HepG2 (cell line): ENCODE measurements around the gene PRR19. TPM values are rescaled to one million over a fixed set of nuclear protein-coding genes. Genes with fewer than 3 reads are reported as not detected.

Experiments used
- ATAC-seq: fragments of 200-7000 bp; cut with Tn5 transposase; 3 replicates; pipeline ENCODE4 v1.9.1; 2020; ENCODE audit warnings: mild to moderate bottlenecking, moderate library complexity
- BruUV-seq: library from RNA; stranded (reverse); fragments of 400-500 nt; replicated peaks from 2 replicates; lab custom pipeline; 2021; lab: Mats Ljungman, UMichigan
- CTCF ChIA-PET: fragments of 300-600 bp; formaldehyde crosslinking; extraction: SDS; loops from one replicate; lab custom pipeline; 2021; ENCODE audit warnings: low total read pairs, inconsistent platforms, low intra/inter-chr PET ratio; lab: Yijun Ruan, JAX
- POLR2A ChIA-PET: fragments of 350-600 bp; sonication (Branson Sonifier 250); formaldehyde crosslinking; loops from one replicate; lab custom pipeline; 2020; ENCODE audit warnings: antibody characterized with exemption, inconsistent platforms; lab: Yijun Ruan, JAX
- DNase-seq: peaks from one replicate; pipeline ENCODE4 v3.0.0-alpha.2; 2015; ENCODE audit warnings: low spot score
- FAIRE-seq: peaks from 3 replicates; lab custom pipeline; 2011; peaks lifted over from hg19 to GRCh38; lab: Jason Lieb, UNC
- H2AFZ ChIP-seq: one replicate; pipeline ENCODE4 v1.6.1; 2011; ENCODE audit warnings: low read length, inconsistent platforms
- H3K27ac ChIP-seq: fragments of 300-600 bp; 3 replicates; pipeline ENCODE4 v1.8.0; 2011; ENCODE audit warnings: mixed run types, mild to moderate bottlenecking, mixed read lengths, low read length, inconsistent platforms; ENCODE audit not compliant: insufficient read depth; ENCODE audit errors: extremely low read length
- H3K27me3 ChIP-seq, 2 experiments: fragments of 200-600 bp in 1 of 2; 2 replicates in 1 of 2; 3 replicates in 1 of 2; pipeline versions ENCODE4 v1.6.0 to v1.8.0; 2011; ENCODE audit warnings: low read length in 2 of 2, mild to moderate bottlenecking in 2 of 2, moderate library complexity in 2 of 2, inconsistent platforms in 1 of 2; ENCODE audit not compliant: insufficient read depth in 2 of 2, control insufficient read depth in 1 of 2
- H3K36me3 ChIP-seq, 2 experiments: fragments of 200-600 bp in 1 of 2; replicated peaks in 1 of 2; 2 replicates in 1 of 2; 3 replicates in 1 of 2; pipeline versions ENCODE4 v1.5.1 to v1.8.0; 2011; ENCODE audit warnings: low read length in 2 of 2, inconsistent platforms in 1 of 2; ENCODE audit not compliant: insufficient read depth in 2 of 2, control insufficient read depth in 1 of 2
- H3K4me1 ChIP-seq: 2 replicates; pipeline ENCODE4 v1.5.1; 2012; ENCODE audit warnings: low read length, inconsistent platforms; ENCODE audit not compliant: insufficient read depth
- H3K4me2 ChIP-seq: 2 replicates; pipeline ENCODE4 v1.6.0; 2011; ENCODE audit warnings: low read depth, low read length, inconsistent platforms
- H3K4me3 ChIP-seq, 3 experiments: fragments of 200-600 bp in 1 of 3; sonication (generic), shearing (Covaris generic) in 1 of 3; replicated peaks in 1 of 3; 2 replicates each; pipeline ENCODE4 v1.5.1; 2011 to 2016; ENCODE audit warnings: low read length in 3 of 3, inconsistent platforms in 2 of 3, low read depth in 2 of 3, mild to moderate bottlenecking in 2 of 3, control low read depth in 1 of 3, mixed read lengths in 1 of 3; ENCODE audit not compliant: insufficient read depth in 1 of 3
- H3K79me2 ChIP-seq: one replicate; pipeline ENCODE4 v1.6.1; 2011; ENCODE audit warnings: low read length, inconsistent platforms; ENCODE audit not compliant: insufficient read depth
- H3K9ac ChIP-seq: 2 replicates; pipeline ENCODE4 v1.6.0; 2011; ENCODE audit warnings: mild to moderate bottlenecking, low read depth, low read length, inconsistent platforms; ENCODE audit not compliant: insufficient read depth
- H3K9me3 ChIP-seq: 2 replicates; pipeline ENCODE4 v1.5.1; 2012; ENCODE audit warnings: mild to moderate bottlenecking, low read length
- H4K20me1 ChIP-seq: 2 replicates; pipeline ENCODE4 v1.6.0; 2011; ENCODE audit warnings: inconsistent platforms, mild to moderate bottlenecking, low read length, moderate library complexity; ENCODE audit not compliant: insufficient read depth
- KLF11 ChIP-seq: IDR thresholded peaks from 2 replicates; pipeline ENCODE4 v1.6.1; 2016; ENCODE audit warnings: missing compliant biosample characterization
- NR2F1 ChIP-seq, 2 experiments: fragments of 450-650 bp in 1 of 2; formaldehyde crosslinking in 1 of 2; IDR thresholded peaks; 2 replicates each; pipeline versions ENCODE4 v1.5.0 to v1.6.1; 2016 to 2020; ENCODE audit warnings: mild to moderate bottlenecking in 1 of 2, missing compliant biosample characterization in 1 of 2, missing genetic modification reagents in 1 of 2, moderate library complexity in 1 of 2
- NR2F6 ChIP-seq, 2 experiments: IDR thresholded peaks; 2 replicates each; pipeline ENCODE4 v1.6.1; 2016; ENCODE audit warnings: antibody characterized with exemption in 1 of 2, mild to moderate bottlenecking in 1 of 2
- PRDM15 ChIP-seq: sonication (generic); formaldehyde crosslinking; IDR thresholded peaks from 2 replicates; pipeline ENCODE4 v1.4.0; 2020; ENCODE audit warnings: missing genetic modification reagents
- RARA ChIP-seq: IDR thresholded peaks from 2 replicates; pipeline ENCODE4 v1.6.1; 2016; ENCODE audit warnings: missing genetic modification reagents, missing compliant biosample characterization
- RNF2 ChIP-seq: fragments of 450-650 bp; conservative IDR thresholded peaks from 2 replicates; pipeline ENCODE4 v1.6.1; 2016; ENCODE audit warnings: low read depth
- ZBTB8A ChIP-seq: sonication (generic); formaldehyde crosslinking; IDR thresholded peaks from 2 replicates; pipeline ENCODE4 v1.4.0; 2020; ENCODE audit warnings: mild to moderate bottlenecking, low read depth, missing genetic modification reagents, borderline replicate concordance
- ZNF101 ChIP-seq: sonication (generic); formaldehyde crosslinking; IDR thresholded peaks from 2 replicates; pipeline ENCODE4 v1.4.0; 2020; ENCODE audit warnings: mild to moderate bottlenecking, low read depth, missing genetic modification reagents, borderline replicate concordance
- ZNF773 ChIP-seq: sonication (generic); formaldehyde crosslinking; IDR thresholded peaks from 2 replicates; pipeline ENCODE4 v1.4.0; 2020; ENCODE audit warnings: missing genetic modification reagents, borderline replicate concordance
- WGBS: methylation state at CpG from one replicate; pipeline ENCODE4 v1.1.6; 2017; ENCODE audit warnings: low lambda C conversion rate; 5-methylcytosine and 5-hydroxymethylcytosine counted together
- in situ Hi-C: cut with HindIII; loops from 2 replicates; pipeline ENCODE4 v1.10.0; 2017; ENCODE audit warnings: low pct_unique_long_range_greater_than_20kb; ENCODE audit not compliant: extremely low pct_ligation_motif_present
- intact Hi-C: fragments of 100-400 bp; cut with micrococcal nuclease; formaldehyde crosslinking; loops from one replicate; pipeline ENCODE4 v1.10.0; 2022; ENCODE audit not compliant: unreplicated experiment
- polyA plus RNA-seq, 8 experiments: library from polyadenylated mRNA; depleted of rRNA in 3 of 8; stranded (reverse) in 7 of 8; unstranded in 1 of 8; fragments of >200 nt; fragmentation: Illumina TruSeq in 4 of 8; extraction: Trizol in 4 of 8; gene quantifications; 2 replicates each; pipeline versions ENCODE4 v1.2.1 to v1.2.3, GENCODE V29; 2011 to 2016; ENCODE audit warnings: low read depth in 4 of 8, missing spikeins in 1 of 8, mixed read lengths in 1 of 8; ENCODE audit not compliant: insufficient read depth in 1 of 8
- total RNA-seq, 5 experiments: library from RNA; depleted of rRNA; stranded (reverse); fragments of >200 nt; fragmentation: Illumina TruSeq; extraction: Trizol; gene quantifications; 2 replicates each; pipeline ENCODE4 v1.2.3, GENCODE V29; 2016; ENCODE audit warnings: low read depth in 1 of 5
- TF ChIP-seq, protein P1 (sequence below): sonication (generic); formaldehyde crosslinking; IDR thresholded peaks from 2 replicates; pipeline ENCODE4 v1.5.0; 2020; ENCODE audit warnings: missing genetic modification reagents

The PRR19 gene
- total and polyA plus RNA-seq, 2 of the 13 experiments (the other 11 are each of a cell fraction or from before 2014, with no cell fraction given), result 0.21 to 0.33 TPM

DNA sequence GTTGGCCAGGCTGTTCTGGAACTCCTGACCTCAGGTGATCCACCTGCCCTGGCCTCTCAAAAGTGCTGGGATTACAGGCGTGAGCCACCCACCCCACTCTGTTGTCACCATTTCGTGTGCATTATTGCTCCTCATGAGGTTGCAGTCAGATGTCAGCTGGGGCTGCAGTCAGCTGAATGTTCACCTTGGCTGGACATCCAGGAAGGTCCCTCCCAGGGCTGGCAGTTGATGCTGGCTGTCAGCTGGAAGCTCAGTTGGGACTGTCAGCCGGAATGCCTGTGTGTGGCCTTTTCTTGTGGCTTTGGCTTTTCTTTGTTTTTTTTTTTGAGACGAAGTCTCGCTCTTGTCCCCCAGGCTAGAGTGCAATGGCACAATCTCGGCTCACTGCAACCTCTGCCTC is 30.1 kb downstream of the PRR19 start:
- DNase-seq (no peak), ATAC-seq (no peak)
- no peak overlapping the region for H2AFZ ChIP-seq
- intact Hi-C loops, result no loop called here
- H3K4me2 ChIP-seq, result no peak overlapping the region
- no peak overlapping the region for H3K9ac ChIP-seq
- no peaks in the 10 kb centered on the region for H3K27me3 ChIP-seq
- CTCF ChIA-PET, result no interaction called here
- H4K20me1 ChIP-seq, result no peaks in the 10 kb centered on the region
- no peak for TF ChIP-seq KLF11
- TF ChIP-seq ZNF101 (CRISPR knock-in tag), result no peak
- no peak for TF ChIP-seq ZBTB8A (CRISPR knock-in tag)
- TF ChIP-seq, all 625 proteins: peak for 0
- Histone ChIP-seq H3K9me3 (no peaks in the 10 kb centered on the region), H3K79me2 (peaks cover 8% of the 10 kb centered on the region), H3K4me1 (peaks cover 27% of the 10 kb centered on the region), H3K27ac (no peak overlapping the region), H3K4me3 (no peak overlapping the region), H3K36me3 (peaks cover 6 to 20% of the 10 kb centered on the region in 2 experiments; a peak in 4 of 5 replicates)
- BruUV-seq, result no TSS peak
- 97% methylated on average over 5 of the region's 6 CpGs for WGBS
- in situ Hi-C loops, result no loop called here
- POLR2A ChIA-PET, result no interaction called here
- FAIRE-seq, result no peak

- no peak for FAIRE-seq
- Histone ChIP-seq H3K27me3 (no peaks in the 10 kb centered on the region), H2AFZ (no peak overlapping the region), H3K36me3 (peaks cover 6 to 23% of the 10 kb centered on the region in 2 experiments; a peak in 4 of 5 replicates), H3K9ac (no peak overlapping the region), H3K9me3 (no peaks in the 10 kb centered on the region), H3K4me2 (no peak overlapping the region), H4K20me1 (no peaks in the 10 kb centered on the region), H3K4me1 (peaks cover 18% of the 10 kb centered on the region), H3K27ac (no peak overlapping the region), H3K79me2 (peaks cover 3% of the 10 kb centered on the region), H3K4me3 (no peak overlapping the region)
- in situ Hi-C loops, result no loop called here
- intact Hi-C loops, result no loop called here
- no TSS peak for BruUV-seq
- no peak for DNase-seq
- WGBS, result 34% methylated on average over 3 of the region's 3 CpGs
- peak; percentile 65; the same call in 2 of the 3 replicates for ATAC-seq
- TF ChIP-seq NR2F1 (CRISPR knock-in tag; IDR thresholded peaks at IDR 0.05) (peak in 1 of 2 experiments; percentile 39; a peak in 2 of 4 replicates), RNF2 (no peak), ZNF773 (CRISPR knock-in tag) (no peak), NR2F6 (IDR thresholded peaks at IDR 0.05) (peak; percentile 58), NR2F6 (CRISPR knock-in tag; IDR thresholded peaks at IDR 0.05) (peak; percentile 57; the same call in 1 of the 2 replicates), PRDM15 (CRISPR knock-in tag) (peak; percentile 34; the same call in 1 of the 2 replicates), RARA (peak; percentile 34; the same call in 1 of the 2 replicates)
- TF ChIP-seq, protein P1, sequence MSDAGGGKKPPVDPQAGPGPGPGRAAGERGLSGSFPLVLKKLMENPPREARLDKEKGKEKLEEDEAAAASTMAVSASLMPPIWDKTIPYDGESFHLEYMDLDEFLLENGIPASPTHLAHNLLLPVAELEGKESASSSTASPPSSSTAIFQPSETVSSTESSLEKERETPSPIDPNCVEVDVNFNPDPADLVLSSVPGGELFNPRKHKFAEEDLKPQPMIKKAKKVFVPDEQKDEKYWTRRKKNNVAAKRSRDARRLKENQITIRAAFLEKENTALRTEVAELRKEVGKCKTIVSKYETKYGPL, result no peak
- ChIA-PET CTCF (no interaction called here), POLR2A (no interaction called here)
Measured at GRCh38 chr19:42333018-42333417, 31.1 kb downstream of the PRR19 start.
